GM12873 (cell line): ENCODE data around the gene TCAP.

Source experiments
- TF ChIP-seq, protein P1 (sequence below): IDR thresholded peaks from 2 replicates; pipeline ENCODE4 v1.5.1; 2012; ENCODE audit warnings: low read depth, mild to moderate bottlenecking, moderate library complexity, low read length, control low read depth; ENCODE audit not compliant: insufficient read depth; ENCODE audit errors: missing control alignments

TCAP gene

DNA sequence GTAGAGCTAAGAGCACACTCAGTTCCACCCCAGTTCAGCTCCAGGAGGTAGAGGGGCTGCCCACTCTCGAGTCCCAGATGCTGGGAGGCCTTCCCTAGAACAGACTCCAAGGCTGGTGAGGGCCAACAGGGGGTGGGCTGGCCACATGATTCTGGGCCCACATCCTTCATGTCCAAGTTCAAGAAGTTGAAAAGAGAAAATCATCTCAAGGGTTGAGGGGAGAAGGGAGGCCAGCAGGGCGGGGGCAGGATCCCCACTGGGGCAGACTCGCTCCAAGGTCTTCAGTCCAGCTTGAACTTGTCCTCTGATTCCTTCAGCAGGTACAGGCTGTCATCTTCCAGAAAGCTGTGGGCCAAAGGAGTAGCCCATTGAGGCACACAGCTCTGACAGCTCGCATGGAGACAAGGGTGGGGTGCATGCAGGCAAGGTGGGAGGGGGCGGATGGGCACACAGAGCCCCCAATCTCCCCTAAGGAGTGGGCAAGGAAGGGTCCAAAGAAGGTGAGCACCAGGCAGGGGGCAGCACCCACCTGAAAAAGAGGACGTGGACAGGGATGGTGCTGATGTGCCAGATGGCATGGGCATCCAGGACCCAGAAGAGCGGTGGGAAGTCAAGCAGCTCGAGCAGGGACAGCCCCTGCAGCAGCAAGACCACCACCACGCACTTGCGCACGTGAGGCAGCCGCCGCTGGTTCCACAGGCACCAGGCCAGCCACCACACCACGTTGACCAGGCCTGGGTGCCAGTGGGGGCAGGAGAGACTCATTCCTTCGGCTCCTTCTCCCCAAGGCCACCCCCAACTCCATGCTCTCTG lies 7.6 kb downstream of the TCAP start:
- TF ChIP-seq, protein P1, sequence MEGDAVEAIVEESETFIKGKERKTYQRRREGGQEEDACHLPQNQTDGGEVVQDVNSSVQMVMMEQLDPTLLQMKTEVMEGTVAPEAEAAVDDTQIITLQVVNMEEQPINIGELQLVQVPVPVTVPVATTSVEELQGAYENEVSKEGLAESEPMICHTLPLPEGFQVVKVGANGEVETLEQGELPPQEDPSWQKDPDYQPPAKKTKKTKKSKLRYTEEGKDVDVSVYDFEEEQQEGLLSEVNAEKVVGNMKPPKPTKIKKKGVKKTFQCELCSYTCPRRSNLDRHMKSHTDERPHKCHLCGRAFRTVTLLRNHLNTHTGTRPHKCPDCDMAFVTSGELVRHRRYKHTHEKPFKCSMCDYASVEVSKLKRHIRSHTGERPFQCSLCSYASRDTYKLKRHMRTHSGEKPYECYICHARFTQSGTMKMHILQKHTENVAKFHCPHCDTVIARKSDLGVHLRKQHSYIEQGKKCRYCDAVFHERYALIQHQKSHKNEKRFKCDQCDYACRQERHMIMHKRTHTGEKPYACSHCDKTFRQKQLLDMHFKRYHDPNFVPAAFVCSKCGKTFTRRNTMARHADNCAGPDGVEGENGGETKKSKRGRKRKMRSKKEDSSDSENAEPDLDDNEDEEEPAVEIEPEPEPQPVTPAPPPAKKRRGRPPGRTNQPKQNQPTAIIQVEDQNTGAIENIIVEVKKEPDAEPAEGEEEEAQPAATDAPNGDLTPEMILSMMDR, result no peak

DNA sequence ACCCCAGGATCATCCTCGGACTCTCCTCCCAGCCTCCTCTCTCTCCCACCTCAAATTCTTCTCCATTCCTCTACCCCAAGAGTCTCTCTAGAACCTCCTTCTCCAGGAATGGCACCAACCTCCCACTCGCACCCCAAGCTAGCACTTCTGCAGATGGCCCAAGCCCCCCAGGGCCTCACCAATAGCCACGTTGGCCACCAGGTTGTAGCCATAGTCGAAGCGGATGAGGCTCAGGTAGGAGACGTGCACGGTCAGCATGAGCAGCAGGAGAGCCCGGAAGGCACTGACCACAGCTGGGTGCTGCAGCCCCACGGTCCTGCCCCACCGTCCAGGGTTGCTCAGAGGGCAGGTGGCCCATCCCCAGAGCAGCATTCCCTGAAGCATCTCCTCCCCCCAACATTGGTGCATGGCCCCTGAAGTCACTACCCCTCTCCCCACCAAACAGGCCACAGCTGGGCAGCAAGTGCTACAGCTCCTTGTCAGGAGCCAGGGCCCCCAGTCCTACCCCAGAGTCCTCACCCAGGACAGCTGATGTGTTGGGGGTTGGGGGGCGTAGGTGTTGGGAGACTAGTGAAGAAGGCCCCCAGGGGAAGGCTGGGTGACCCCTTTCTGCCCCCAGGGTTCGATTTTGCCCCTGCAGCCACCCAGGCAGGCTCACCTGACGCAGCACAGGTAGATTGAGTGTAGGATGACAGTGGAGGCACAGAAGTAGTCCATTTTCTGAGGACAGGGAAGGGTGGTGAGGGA lies 8.4 kb downstream of the TCAP start:
- TF ChIP-seq, protein P1, result no peak

DNA sequence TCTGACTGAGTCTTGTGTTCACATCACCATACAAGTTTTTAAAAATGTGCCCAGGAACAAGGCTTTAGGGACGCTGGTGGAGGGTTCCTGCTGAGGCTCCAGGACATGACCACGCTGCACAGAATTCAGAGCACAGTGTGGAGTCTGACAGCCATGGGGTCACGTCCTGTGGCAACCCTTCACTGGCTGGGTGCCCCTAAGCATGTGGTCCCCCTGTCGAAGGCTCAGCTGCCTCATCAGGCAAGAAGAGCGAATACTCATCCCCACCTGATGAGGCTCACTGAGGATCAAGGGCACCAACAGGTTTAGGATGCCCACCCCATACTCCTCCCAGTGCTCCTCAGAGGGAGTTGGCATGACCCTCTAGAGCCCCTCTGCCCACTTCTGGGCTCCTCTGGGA lies 9.0 kb downstream of the TCAP start:
- TF ChIP-seq, protein P1, result no peak

DNA sequence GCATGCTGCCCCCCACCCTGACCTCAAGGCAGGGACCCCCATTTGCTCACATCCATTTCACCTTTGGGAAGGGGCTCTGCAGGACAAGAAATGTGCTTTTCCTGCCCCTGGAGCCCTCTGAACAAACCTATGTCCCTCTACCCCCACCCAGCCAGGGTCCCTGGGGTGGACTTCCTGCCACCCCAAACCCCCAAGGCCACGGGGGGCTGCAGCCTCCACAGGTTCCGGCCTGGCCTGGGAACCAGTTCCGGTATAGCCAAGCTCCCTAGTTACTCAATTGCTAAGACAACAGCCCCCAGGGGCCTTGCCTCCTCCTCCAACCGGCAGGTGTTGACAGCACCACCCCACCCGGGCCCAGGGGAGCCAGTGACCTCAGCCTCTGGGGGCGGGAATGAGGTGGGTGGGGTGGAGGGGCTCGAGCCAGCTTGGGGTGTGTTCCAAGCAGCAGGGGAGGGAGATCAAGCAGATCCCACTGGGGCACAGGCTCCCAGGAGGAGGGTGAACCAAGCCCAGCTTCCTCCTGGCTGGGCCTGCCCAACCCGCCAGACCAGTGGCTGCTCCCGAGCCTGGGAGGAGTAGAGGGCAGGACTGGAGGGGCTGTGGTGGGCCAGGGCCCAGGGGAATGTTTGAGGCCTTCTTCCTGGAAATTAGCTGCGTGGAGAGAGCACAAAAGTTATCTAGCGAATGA lies 9.7 kb downstream of the TCAP start:
- TF ChIP-seq, protein P1, result no peak

DNA sequence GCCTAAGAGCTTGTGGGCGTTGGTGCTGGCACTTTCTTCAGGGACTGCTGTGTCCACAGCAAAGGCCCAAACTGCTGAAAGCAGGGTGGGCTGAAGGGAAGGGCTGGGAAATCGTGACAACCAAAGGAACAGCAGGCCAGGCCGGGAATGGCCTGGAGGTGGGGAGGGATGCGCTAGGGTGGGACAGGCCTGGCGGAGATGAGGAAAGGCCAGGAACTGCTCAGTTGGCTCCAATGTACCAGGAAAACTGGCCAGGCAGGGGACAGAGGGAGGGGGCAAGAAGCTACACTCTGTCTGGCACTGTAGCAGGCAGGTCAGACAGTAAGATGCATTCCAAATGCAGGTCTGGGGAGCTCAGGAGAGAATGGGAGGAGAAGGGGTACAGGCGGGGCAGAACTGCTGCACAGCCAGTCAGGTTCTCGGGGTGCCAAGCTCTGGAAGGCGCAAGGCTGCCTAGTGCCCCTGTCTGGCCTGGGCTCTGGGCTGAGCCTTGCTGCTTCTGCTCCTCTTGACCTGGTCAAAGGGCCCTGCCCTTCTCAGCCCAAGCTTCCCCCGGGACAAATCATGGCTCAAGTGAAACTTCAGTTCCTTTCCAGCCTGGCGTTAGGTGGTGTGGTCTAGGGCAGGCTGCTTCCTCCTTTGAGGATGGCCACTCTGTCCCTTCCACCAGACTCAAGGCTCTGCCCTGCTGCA lies 10.4 kb downstream of the TCAP start:
- TF ChIP-seq, protein P1, result no peak

DNA sequence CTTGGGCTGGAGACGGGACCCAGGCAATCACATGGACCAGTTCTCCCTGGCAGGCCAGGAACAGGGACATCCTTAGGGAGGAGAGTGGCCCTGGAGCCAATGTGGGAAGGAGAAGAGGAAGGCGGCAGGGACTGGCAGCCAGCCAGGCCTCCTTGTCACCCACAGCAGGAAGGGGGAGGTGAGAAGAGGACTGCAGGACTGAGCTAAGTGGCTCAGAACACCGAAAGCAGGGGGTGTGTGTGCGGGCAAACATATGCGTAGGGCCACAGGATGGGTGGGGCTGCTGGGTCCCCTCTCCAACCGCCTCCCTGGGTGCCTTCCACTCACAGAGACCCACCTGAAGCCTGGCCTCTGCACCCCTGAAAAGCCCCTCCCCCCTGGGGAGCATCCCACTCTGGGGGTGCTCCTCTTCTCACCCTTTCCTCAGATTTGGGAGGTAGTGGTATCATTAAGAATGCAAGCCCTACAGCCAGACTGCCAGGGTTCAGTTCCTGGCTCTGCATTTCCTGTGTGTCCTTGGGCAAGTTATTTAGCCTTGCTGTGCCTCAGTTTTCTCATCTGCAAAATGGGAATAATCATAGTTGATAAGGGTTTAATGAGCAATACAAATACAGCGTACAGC lies 11.2 kb downstream of the TCAP start:
- TF ChIP-seq, protein P1, result no peak
